Activated naive CD4-positive, alpha-beta T cell treated with anti-CD3 and anti-CD28 coated beads for 36 hours (primary cell): ENCODE data around the gene RARS2. TPM values are rescaled to one million over a fixed set of nuclear protein-coding genes. Genes with fewer than 3 reads are reported as not detected.

Experiments
- CTCF ChIA-PET: fragments of 350-600 bp; sonication (Branson Sonifier 250); formaldehyde crosslinking; loops from one replicate; lab custom pipeline; 2021; ENCODE audit warnings: antibody characterized with exemption; lab: Charles Lee
- DNase-seq: peaks from one replicate; pipeline ENCODE4 v3.0.0-alpha.2; 2020
- H3K27ac Mint-ChIP-seq: one replicate; pipeline ENCODE4 v1.8.0; 2021; ENCODE audit warnings: mild to moderate bottlenecking, mixed read lengths
- H3K27me3 Mint-ChIP-seq: one replicate; pipeline ENCODE4 v1.8.0; 2021; ENCODE audit warnings: low read depth, mixed read lengths
- H3K36me3 Mint-ChIP-seq: one replicate; pipeline ENCODE4 v1.8.0; 2021; ENCODE audit warnings: low read depth, mixed read lengths
- H3K4me1 Mint-ChIP-seq: one replicate; pipeline ENCODE4 v1.8.0; 2021; ENCODE audit warnings: low read depth, mixed read lengths
- H3K4me3 Mint-ChIP-seq: one replicate; pipeline ENCODE4 v1.8.0; 2021; ENCODE audit warnings: mild to moderate bottlenecking, moderate library complexity, mixed read lengths
- H3K9me3 Mint-ChIP-seq: one replicate; pipeline ENCODE4 v1.8.0; 2021; ENCODE audit warnings: mixed read lengths
- intact Hi-C: fragments of 100-400 bp; cut with micrococcal nuclease; formaldehyde crosslinking; loops from one replicate; pipeline ENCODE4 v1.15.1; 2023
- total RNA-seq, 2 experiments: library from RNA; stranded (reverse); gene quantifications; one replicate each; pipeline ENCODE4 v1.2.3, GENCODE V29; 2021

Gene RARS2
- total RNA-seq, 2 experiments from 2014 or later = 15.9 to 17.4 TPM

GRCh38 chr6:87572021-87572420 is 17.8 kb downstream of the RARS2 start:
- Mint-ChIP-seq H3K4me3 (no peak overlapping the region), H3K9me3 (no peaks in the 10 kb centered on the region), H3K27me3 (no peaks in the 10 kb centered on the region), H3K27ac (no peak overlapping the region), H3K36me3 (peaks cover 13% of the 10 kb centered on the region), H3K4me1 (peaks cover 45% of the 10 kb centered on the region)
- CTCF ChIA-PET = interaction anchor here (1.2 kb wide), 1 partner anchor 29 kb away, joined by 3 read pairs; no protein-coding TSS in a partner anchor
- intact Hi-C loops = loop anchor here (5.0 kb wide), 1 partner anchor 235 kb away; no protein-coding TSS in a partner anchor
- DNase-seq = no peak

DNA sequence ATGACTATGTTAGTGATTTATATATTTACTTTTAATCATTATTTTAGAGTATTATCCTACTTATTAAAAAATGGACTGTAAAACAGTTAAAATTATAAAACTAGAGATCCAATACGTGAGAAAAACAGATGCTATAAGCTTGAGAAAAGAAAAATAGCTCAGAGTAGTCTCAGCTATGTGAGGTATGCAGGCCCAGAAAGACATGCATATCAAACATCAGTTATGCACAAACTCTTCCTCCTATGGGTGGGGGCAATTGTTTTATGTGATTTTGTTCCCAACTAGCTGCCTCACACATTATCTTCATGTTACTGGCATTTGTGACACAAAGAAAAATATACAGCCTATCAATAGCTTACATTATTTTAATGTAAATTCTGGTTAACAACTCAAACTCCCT is 28.8 kb downstream of the RARS2 start:
- Mint-ChIP-seq H3K27ac (no peak overlapping the region), H3K4me1 (no peaks in the 10 kb centered on the region), H3K4me3 (no peak overlapping the region), H3K27me3 (no peaks in the 10 kb centered on the region), H3K9me3 (no peaks in the 10 kb centered on the region), H3K36me3 (peaks cover 12% of the 10 kb centered on the region)
- CTCF ChIA-PET = no interaction called here
- DNase-seq = no peak
- intact Hi-C loops = no loop called here

DNA sequence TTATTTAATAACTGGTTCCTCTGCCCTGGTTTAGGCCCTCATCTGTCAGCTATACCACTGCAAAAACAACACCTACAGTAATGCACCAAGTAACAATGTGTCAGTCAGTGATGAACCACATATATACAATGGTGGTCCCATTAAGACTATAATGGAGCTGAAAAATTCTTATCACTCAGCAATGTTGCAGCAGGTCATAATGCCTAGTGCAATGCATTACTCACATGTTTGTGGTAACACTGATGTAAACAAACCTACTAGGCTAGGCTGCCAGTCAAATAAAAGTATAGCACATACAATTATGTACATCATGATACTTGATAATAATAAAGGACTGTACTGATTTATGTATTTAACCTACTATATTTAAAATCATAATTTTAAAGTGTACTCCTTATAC is 31.3 kb downstream of the RARS2 start:
- CTCF ChIA-PET = interaction anchor here (0.5 kb wide), 1 partner anchor 13 kb away, joined by 4 read pairs; no protein-coding TSS in a partner anchor
- Mint-ChIP-seq H3K9me3 (no peaks in the 10 kb centered on the region), H3K4me1 (no peaks in the 10 kb centered on the region), H3K4me3 (no peak overlapping the region), H3K36me3 (peaks cover 22% of the 10 kb centered on the region), H3K27ac (no peak overlapping the region), H3K27me3 (no peaks in the 10 kb centered on the region)
- DNase-seq = no peak
- intact Hi-C loops = no loop called here

DNA sequence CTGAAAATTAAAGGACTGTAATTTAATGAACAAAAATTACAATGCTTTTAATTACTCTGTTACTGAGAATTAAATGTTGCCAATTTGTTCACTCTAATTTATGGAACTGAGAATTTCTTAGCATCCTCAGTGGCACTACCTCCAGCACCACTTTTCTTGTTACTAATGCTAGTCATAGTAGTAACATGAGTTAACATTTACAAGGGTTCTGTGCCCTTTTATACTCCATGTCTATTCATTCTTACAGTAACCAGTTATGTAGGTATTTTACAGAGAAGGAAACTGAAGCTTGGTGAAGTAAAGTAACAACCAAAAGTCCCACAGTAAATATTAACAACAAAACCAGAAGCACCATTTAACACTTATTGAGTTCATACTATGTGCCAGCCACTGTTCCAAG is 34.3 kb downstream of the RARS2 start:
- intact Hi-C loops = no loop called here

DNA sequence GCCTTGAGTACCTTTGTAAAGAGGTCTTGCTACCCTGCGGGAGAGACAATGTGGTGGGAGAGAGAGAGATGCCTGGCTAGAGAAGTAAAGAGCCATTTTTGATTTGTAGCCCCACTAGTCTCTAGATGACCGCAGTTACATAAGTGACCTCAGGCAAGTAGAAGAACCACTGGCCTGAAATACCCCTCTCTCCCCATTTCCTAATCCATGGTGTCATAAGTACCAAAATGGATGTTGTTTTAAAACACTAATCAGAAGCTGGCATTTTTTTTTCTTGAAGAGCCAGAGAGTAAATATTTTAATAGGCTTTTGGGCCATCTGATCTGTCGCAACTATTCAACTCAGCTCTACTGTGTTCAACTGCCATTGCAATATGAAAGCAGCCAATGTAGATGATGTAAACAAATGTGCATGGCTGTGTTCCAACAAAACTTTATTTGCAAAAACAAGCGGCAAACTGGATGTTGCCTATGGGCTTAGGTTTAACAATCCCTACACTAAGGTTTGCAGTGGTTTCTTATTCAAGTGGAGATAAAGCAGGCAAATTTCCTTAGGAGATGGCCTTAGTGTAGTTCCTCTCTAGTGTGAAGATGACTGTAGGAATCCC is 36.5 kb downstream of the RARS2 start:
- DNase-seq = no peak
- CTCF ChIA-PET = no interaction called here
- peaks cover 33% of the 10 kb centered on the region for H3K36me3 Mint-ChIP-seq
- no peaks in the 10 kb centered on the region for H3K27me3 Mint-ChIP-seq
- no peaks in the 10 kb centered on the region for H3K4me1 Mint-ChIP-seq
- H3K4me3 Mint-ChIP-seq = no peak overlapping the region
- H3K9me3 Mint-ChIP-seq = no peaks in the 10 kb centered on the region
- H3K27ac Mint-ChIP-seq = no peak overlapping the region
- intact Hi-C loops = no loop called here

More for the DNA sequence above, 34.3 kb downstream of the RARS2 start:
- Mint-ChIP-seq H3K36me3 (peaks cover 27% of the 10 kb centered on the region), H3K4me3 (no peak overlapping the region), H3K9me3 (no peaks in the 10 kb centered on the region), H3K4me1 (no peaks in the 10 kb centered on the region), H3K27ac (no peak overlapping the region), H3K27me3 (no peaks in the 10 kb centered on the region)
- CTCF ChIA-PET = no interaction called here
- DNase-seq = no peak

DNA sequence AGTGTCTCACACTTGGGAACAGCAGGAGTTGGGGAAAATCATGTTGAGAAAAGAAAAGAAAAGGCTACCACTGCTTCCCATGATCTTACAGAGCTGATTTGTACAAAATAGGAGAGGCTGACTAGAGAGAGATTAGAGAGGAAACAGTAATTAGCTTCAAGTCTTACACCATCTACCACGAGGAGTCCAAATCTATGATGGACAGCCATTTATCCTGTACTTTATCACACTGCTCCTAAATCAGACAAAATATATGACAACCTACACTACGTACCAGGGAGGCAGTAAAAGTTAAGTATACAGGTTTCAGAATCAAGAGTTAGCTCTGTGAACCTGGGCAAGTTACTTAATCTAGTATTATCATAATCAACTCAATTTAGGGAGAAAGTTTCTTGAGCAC is 38.0 kb downstream of the RARS2 start:
- H3K36me3 Mint-ChIP-seq = peaks cover 32% of the 10 kb centered on the region
- intact Hi-C loops = no loop called here
- CTCF ChIA-PET = no interaction called here
- no peaks in the 10 kb centered on the region for H3K27me3 Mint-ChIP-seq
- no peaks in the 10 kb centered on the region for H3K4me1 Mint-ChIP-seq
- H3K4me3 Mint-ChIP-seq = no peak overlapping the region
- H3K9me3 Mint-ChIP-seq = no peaks in the 10 kb centered on the region
- H3K27ac Mint-ChIP-seq = peak overlapping the region; percentile 20
- no peak for DNase-seq

DNA sequence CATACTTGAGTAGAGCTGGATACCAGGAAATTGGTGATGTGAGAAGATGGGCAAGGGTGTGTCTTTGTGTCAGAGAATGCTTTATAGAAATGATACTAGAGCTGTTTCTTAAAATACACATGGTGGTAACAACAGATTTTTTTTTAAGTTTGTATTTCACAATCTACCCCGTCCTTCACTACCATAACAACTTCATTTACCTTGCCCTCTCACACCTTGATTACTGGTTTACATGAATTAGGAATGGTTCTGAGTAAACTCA is 45.4 kb downstream of the RARS2 start:
- Mint-ChIP-seq H3K4me3 (no peak overlapping the region), H3K36me3 (peaks cover 44% of the 10 kb centered on the region), H3K27ac (no peak overlapping the region), H3K27me3 (no peaks in the 10 kb centered on the region), H3K9me3 (peaks cover 8% of the 10 kb centered on the region), H3K4me1 (no peaks in the 10 kb centered on the region)
- CTCF ChIA-PET = no interaction called here
- intact Hi-C loops = no loop called here
- no peak for DNase-seq

GRCh38 chr6:87543696-87544473 is 45.9 kb downstream of the RARS2 start:
- intact Hi-C loops = no loop called here
- Mint-ChIP-seq H3K4me1 (no peaks in the 10 kb centered on the region), H3K27ac (no peak overlapping the region), H3K27me3 (no peaks in the 10 kb centered on the region), H3K4me3 (no peak overlapping the region), H3K36me3 (peaks cover 45% of the 10 kb centered on the region), H3K9me3 (peaks cover 9% of the 10 kb centered on the region)
- no peak for DNase-seq
- CTCF ChIA-PET = interaction anchor here (0.7 to 1.1 kb wide), 2 partner anchors 11 to 29 kb away, joined by 3 read pairs; no protein-coding TSS in a partner anchor

DNA sequence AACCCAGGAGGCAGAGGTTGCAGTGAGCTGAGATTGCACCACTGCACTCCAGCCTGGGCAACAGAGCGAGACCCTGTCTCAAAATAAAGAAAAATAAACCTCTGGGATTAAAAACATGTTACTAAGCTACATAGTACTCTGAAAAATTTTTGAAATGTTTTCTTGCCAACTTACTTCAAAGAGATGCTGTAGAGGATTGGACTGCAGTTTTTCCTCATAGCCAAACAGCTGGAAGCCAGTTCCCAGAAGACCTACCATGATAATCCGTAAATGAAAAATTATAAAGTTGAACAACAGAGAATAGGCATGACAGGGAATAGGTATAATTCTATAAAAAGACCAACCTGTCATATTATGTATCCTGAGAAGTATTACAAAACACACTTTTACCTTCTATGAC is 48.0 kb downstream of the RARS2 start:
- no peak overlapping the region for H3K27ac Mint-ChIP-seq
- H3K36me3 Mint-ChIP-seq = peaks cover 47% of the 10 kb centered on the region
- DNase-seq = no peak
- peaks cover 9% of the 10 kb centered on the region for H3K9me3 Mint-ChIP-seq
- H3K27me3 Mint-ChIP-seq = no peaks in the 10 kb centered on the region
- intact Hi-C loops = no loop called here
- no peaks in the 10 kb centered on the region for H3K4me1 Mint-ChIP-seq
- no peak overlapping the region for H3K4me3 Mint-ChIP-seq
- CTCF ChIA-PET = no interaction called here

GRCh38 chr6:87541041-87541440 is 48.7 kb downstream of the RARS2 start:
- Mint-ChIP-seq H3K4me1 (no peaks in the 10 kb centered on the region), H3K9me3 (peaks cover 9% of the 10 kb centered on the region), H3K27me3 (no peaks in the 10 kb centered on the region), H3K36me3 (peaks cover 47% of the 10 kb centered on the region), H3K4me3 (no peak overlapping the region), H3K27ac (no peak overlapping the region)
- DNase-seq = no peak
- intact Hi-C loops = no loop called here
- CTCF ChIA-PET = no interaction called here

- no peak overlapping the region for H3K4me3 Mint-ChIP-seq
- H3K9me3 Mint-ChIP-seq = peaks cover 9% of the 10 kb centered on the region
- intact Hi-C loops = no loop called here
- H3K27ac Mint-ChIP-seq = no peak overlapping the region
- CTCF ChIA-PET = no interaction called here
- no peaks in the 10 kb centered on the region for H3K4me1 Mint-ChIP-seq
- DNase-seq = no peak
- no peaks in the 10 kb centered on the region for H3K27me3 Mint-ChIP-seq
- H3K36me3 Mint-ChIP-seq = peaks cover 47% of the 10 kb centered on the region
Observed at GRCh38 chr6:87540539-87540938, 49.2 kb downstream of the RARS2 start.

DNA sequence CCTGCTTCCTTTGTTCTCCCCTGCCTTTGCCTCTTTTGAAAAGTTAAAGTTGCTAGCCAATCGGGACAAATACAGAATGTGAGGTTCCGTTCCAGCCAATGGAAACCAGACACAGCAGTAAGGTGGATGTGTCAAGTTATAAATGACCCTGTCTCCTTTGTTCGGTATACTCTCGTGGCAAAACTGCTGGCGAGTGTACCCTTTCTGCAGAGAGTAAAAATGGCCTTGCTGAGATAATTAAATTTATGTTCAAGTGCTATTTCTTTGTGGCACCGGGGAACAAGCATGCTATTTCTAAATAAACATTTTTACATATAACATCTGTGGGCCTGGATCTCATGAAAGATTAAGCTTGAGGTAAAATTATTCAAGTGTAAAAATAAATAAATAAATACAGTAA is 50.2 kb downstream of the RARS2 start:
- no peak overlapping the region for H3K27ac Mint-ChIP-seq
- CTCF ChIA-PET = no interaction called here
- H3K4me1 Mint-ChIP-seq = peaks cover under 1% of the 10 kb centered on the region
- H3K27me3 Mint-ChIP-seq = no peaks in the 10 kb centered on the region
- DNase-seq = no peak
- H3K9me3 Mint-ChIP-seq = peaks cover 9% of the 10 kb centered on the region
- H3K36me3 Mint-ChIP-seq = peaks cover 43% of the 10 kb centered on the region
- no peak overlapping the region for H3K4me3 Mint-ChIP-seq
- intact Hi-C loops = no loop called here
